DOHH2 (cell line): ENCODE data around the gene COA6.
"Not testable (repeated sequence)": the region's sequence is repeated elsewhere in the genome, so short reads cannot be mapped to it uniquely, and the experiment has no call there.

Experiments used
- EZH2phosphoT487 ChIP-seq: fragments of 200-600 bp; sonication (generic); IDR thresholded peaks from 2 replicates; pipeline ENCODE4 v1.6.1; 2017; ENCODE audit warnings: borderline replicate concordance, mild to moderate bottlenecking, antibody characterized with exemption, low read length, moderate library complexity, mixed read lengths
- TF ChIP-seq, protein P1 (sequence below): fragments of 200-600 bp; sonication (generic); IDR thresholded peaks from one replicate; pipeline ENCODE4 v1.5.1; 2014; ENCODE audit warnings: antibody characterized with exemption, mild to moderate bottlenecking, low read depth, low read length; ENCODE audit not compliant: poor library complexity, severe bottlenecking

GRCh38 chr1:234356615-234357269, 16.5 kb upstream of the COA6 start:
- TF ChIP-seq, protein P1, sequence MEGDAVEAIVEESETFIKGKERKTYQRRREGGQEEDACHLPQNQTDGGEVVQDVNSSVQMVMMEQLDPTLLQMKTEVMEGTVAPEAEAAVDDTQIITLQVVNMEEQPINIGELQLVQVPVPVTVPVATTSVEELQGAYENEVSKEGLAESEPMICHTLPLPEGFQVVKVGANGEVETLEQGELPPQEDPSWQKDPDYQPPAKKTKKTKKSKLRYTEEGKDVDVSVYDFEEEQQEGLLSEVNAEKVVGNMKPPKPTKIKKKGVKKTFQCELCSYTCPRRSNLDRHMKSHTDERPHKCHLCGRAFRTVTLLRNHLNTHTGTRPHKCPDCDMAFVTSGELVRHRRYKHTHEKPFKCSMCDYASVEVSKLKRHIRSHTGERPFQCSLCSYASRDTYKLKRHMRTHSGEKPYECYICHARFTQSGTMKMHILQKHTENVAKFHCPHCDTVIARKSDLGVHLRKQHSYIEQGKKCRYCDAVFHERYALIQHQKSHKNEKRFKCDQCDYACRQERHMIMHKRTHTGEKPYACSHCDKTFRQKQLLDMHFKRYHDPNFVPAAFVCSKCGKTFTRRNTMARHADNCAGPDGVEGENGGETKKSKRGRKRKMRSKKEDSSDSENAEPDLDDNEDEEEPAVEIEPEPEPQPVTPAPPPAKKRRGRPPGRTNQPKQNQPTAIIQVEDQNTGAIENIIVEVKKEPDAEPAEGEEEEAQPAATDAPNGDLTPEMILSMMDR: not testable (repeated sequence)
- TF ChIP-seq EZH2phosphoT487: not testable (repeated sequence)
